Stimulated activated CD4-positive, alpha-beta T cell treated with anti-CD3 and anti-CD28 coated beads, Interleukin-4, amount 100 ng/mL, for 4 hours (primary cell): ENCODE data around the gene PKD1L1.
"Not testable (repeated sequence)": the region's sequence is repeated elsewhere in the genome, so short reads cannot be mapped to it uniquely, and the experiment has no call there.

Experiments
- DNase-seq, 2 experiments: peaks; one replicate each; pipeline ENCODE4 v3.0.0-alpha.2; 2020

Gene PKD1L1

GRCh38 chr7:47948141-47948790 is at the start of gene PKD1L1:
Gene PKD1L1, minus strand, starts transcription at chr7:47948466. Its CDS starts 26 bp downstream, at chr7:47948440.
- DNase-seq: no peak

- DNase-seq: no peak
These were observed 44.2 kb upstream of the PKD1L1 start for GRCh38 chr7:47992446-47992845.

- DNase-seq: peak; percentile 77 to 82
These were observed 43.6 kb upstream of the PKD1L1 start for GRCh38 chr7:47991741-47992311.

- DNase-seq: no peak
These were observed 43.0 kb upstream of the PKD1L1 start for GRCh38 chr7:47991270-47991669.

- DNase-seq: no peak
These were observed 42.3 kb upstream of the PKD1L1 start for GRCh38 chr7:47990592-47990991.

GRCh38 chr7:47989607-47990400 is 41.5 kb upstream of the PKD1L1 start:
- DNase-seq: not testable (repeated sequence)

- no peak for DNase-seq
These were observed 40.5 kb upstream of the PKD1L1 start for GRCh38 chr7:47988496-47989386.

- DNase-seq: no peak
These were observed 34.3 kb upstream of the PKD1L1 start for GRCh38 chr7:47982610-47983009.

- not testable (repeated sequence) for DNase-seq
These were observed 32.4 kb upstream of the PKD1L1 start for GRCh38 chr7:47980648-47981047.

GRCh38 chr7:47979832-47980181 is 31.5 kb upstream of the PKD1L1 start:
- no peak for DNase-seq

GRCh38 chr7:47979145-47979831 is 31.0 kb upstream of the PKD1L1 start, which contains the start of gene HUS1:
Gene HUS1, minus strand, starts transcription at chr7:47979615. Its CDS starts 96 bp downstream, at chr7:47979519.
- DNase-seq: peak; percentile 89 to 90

GRCh38 chr7:47978790-47979144 is 30.5 kb upstream of the PKD1L1 start:
- no peak for DNase-seq

GRCh38 chr7:47973739-47974138 is 25.5 kb upstream of the PKD1L1 start:
- no peak for DNase-seq

- DNase-seq: no peak
These were observed 22.5 kb upstream of the PKD1L1 start for GRCh38 chr7:47970761-47971160.

- peak; percentile 35 to 53 for DNase-seq
These were observed 20.8 kb upstream of the PKD1L1 start for GRCh38 chr7:47968847-47969774.

GRCh38 chr7:47967708-47968107 is 19.4 kb upstream of the PKD1L1 start:
- no peak for DNase-seq

- no peak for DNase-seq
These were observed 18.9 kb upstream of the PKD1L1 start for GRCh38 chr7:47967123-47967522.

- DNase-seq: no peak
These were observed 17.2 kb upstream of the PKD1L1 start for GRCh38 chr7:47965456-47965855.

GRCh38 chr7:47962262-47962661 is 14.0 kb upstream of the PKD1L1 start:
- no peak for DNase-seq

GRCh38 chr7:47957156-47957555 is 8.9 kb upstream of the PKD1L1 start:
- DNase-seq: no peak

- no peak for DNase-seq
These were observed 8.0 kb upstream of the PKD1L1 start for GRCh38 chr7:47956220-47956619.
